Islet of Langerhans (tissue), 1 donor: ENCODE data around the gene BTBD7.

Experiments
- FAIRE-seq: peaks from one replicate; lab custom pipeline; 2011; peaks lifted over from hg19 to GRCh38; lab: Jason Lieb, UNC

The BTBD7 gene

GRCh38 chr14:93302688-93303581 is 29.9 kb downstream of the BTBD7 start:
- no peak for FAIRE-seq

- FAIRE-seq = no peak
Observed at GRCh38 chr14:93301821-93302447, 30.9 kb downstream of the BTBD7 start.

- FAIRE-seq = no peak
Observed at GRCh38 chr14:93299866-93300265, 33.0 kb downstream of the BTBD7 start.

- no peak for FAIRE-seq
Observed at GRCh38 chr14:93299416-93299815, 33.4 kb downstream of the BTBD7 start.

- no peak for FAIRE-seq
Observed at GRCh38 chr14:93295541-93296220, 37.2 kb downstream of the BTBD7 start.

GRCh38 chr14:93286212-93286890 is 46.5 kb downstream of the BTBD7 start:
- FAIRE-seq = no peak

GRCh38 chr14:93285044-93285443 is 47.8 kb downstream of the BTBD7 start:
- FAIRE-seq = peak; percentile 43

GRCh38 chr14:93281937-93282336 is 50.9 kb downstream of the BTBD7 start:
- no peak for FAIRE-seq

GRCh38 chr14:93280743-93281142 is 52.1 kb downstream of the BTBD7 start:
- FAIRE-seq = no peak

- FAIRE-seq = no peak
Observed at GRCh38 chr14:93276031-93276716, 56.7 kb downstream of the BTBD7 start.

GRCh38 chr14:93274055-93274806 is 58.6 kb downstream of the BTBD7 start:
- no peak for FAIRE-seq

GRCh38 chr14:93271111-93271510 is 61.7 kb downstream of the BTBD7 start:
- no peak for FAIRE-seq

- no peak for FAIRE-seq
Observed at GRCh38 chr14:93269341-93270068, 63.3 kb downstream of the BTBD7 start.

GRCh38 chr14:93268406-93268805 is 64.4 kb downstream of the BTBD7 start:
- FAIRE-seq = no peak

GRCh38 chr14:93267149-93267711 is 65.6 kb downstream of the BTBD7 start:
- FAIRE-seq = no peak

GRCh38 chr14:93266127-93266526 is 66.7 kb downstream of the BTBD7 start:
- FAIRE-seq = no peak

GRCh38 chr14:93263416-93263815 is 69.4 kb downstream of the BTBD7 start:
- FAIRE-seq = no peak

GRCh38 chr14:93262446-93262845 is 70.4 kb downstream of the BTBD7 start:
- no peak for FAIRE-seq

- no peak for FAIRE-seq
Observed at GRCh38 chr14:93249128-93249831, 83.6 kb downstream of the BTBD7 start.
